ENCODE measurements around the gene GPSM3.
A peak's percentile ranks its signal among the peaks of the same experiment; 100 is the strongest.

Gene GPSM3

GRCh38 chr6:32177183-32177787, 15.2 kb downstream of the GPSM3 start:
- Histone ChIP-seq H3K4me3 (replicated peaks; ENCODE audit: insufficient read depth, low read length) (peak overlapping the region; percentile 42), H3K27ac (replicated peaks) (peak overlapping the region; percentile 86), H3K27me3 (ENCODE audit: insufficient read depth, poor library complexity, severe bottlenecking) (no peaks in the 10 kb centered on the region)
- no peak for DNase-seq (ENCODE audit: low read depth in 1 of 2, low spot score in 1 of 2)
- no peak for TF ChIP-seq GABPA (IDR thresholded peaks at IDR 0.05; ENCODE audit: low read depth)
- TF ChIP-seq SPI1 (IDR thresholded peaks at IDR 0.05; ENCODE audit: borderline replicate concordance, low read depth): no peak
- TF ChIP-seq REST (IDR thresholded peaks at IDR 0.05; ENCODE audit: insufficient replicate concordance, low read depth): no peak
- no peak for TF ChIP-seq CTCF (IDR thresholded peaks at IDR 0.05; ENCODE audit: insufficient read depth, low read length)
- TF ChIP-seq POLR2AphosphoS5 (IDR thresholded peaks at IDR 0.05; ENCODE audit: low read depth): no peak; the same call in 1 of the 2 replicates

GRCh38 chr6:32176476-32177182, 15.8 kb downstream of the GPSM3 start:
- no peaks in the 10 kb centered on the region for H3K27me3 ChIP-seq (ENCODE audit: insufficient read depth, poor library complexity, severe bottlenecking)
- no peak for DNase-seq (ENCODE audit: low read depth in 1 of 2, low spot score in 1 of 2)
- TF ChIP-seq POLR2AphosphoS5 (IDR thresholded peaks at IDR 0.05; ENCODE audit: low read depth) (no peak), CTCF (IDR thresholded peaks at IDR 0.05; ENCODE audit: insufficient read depth, low read length) (no peak), REST (IDR thresholded peaks at IDR 0.05; ENCODE audit: insufficient replicate concordance, low read depth) (no peak), GABPA (IDR thresholded peaks at IDR 0.05; ENCODE audit: low read depth) (no peak), SPI1 (IDR thresholded peaks at IDR 0.05; ENCODE audit: borderline replicate concordance, low read depth) (no peak)
- H3K4me3 ChIP-seq (replicated peaks; ENCODE audit: insufficient read depth, low read length): peak overlapping the region; percentile 92
- peak overlapping the region; percentile 86 for H3K27ac ChIP-seq (replicated peaks)

DNA sequence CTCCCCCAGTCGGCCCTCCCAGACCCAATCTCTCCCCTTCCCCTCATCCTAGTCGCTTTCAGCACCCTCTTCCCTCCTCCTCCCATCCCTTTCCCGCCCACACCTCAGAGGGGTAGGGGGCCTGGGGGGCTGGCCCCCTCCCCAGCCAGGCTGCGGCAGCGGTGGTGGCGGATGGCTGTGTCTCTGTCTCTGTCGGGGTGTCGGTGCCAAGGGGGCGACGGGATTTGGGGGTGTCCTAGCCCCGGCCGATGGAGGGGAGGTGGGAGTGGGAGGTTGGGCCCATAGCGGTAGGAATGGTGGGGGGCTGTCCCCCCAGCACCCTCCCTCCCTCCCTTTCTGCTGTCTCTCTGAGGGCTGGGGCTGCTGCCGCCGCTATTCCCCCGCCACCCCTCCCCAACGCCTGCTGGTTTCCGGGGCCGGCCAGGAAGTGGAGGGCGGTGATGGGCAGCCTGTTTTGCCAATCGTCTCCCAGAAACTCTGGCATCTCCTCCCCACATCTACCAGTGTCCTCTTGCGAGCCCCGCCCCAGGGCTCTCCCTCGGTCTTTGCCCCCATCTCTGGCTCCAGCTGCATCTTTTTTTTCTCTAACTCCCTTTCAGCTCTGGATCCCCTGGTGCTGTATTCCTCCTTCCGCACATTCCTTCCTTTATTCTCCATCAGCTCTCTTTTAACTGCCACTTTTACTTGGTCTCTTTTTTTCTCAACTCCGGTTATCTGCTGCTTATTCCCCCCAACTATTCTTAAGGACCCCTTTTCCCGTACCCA, 16.6 kb downstream of the GPSM3 start, which contains the start of gene AGPAT1:
AGPAT1 (minus strand) TSS at position 374 of the 765 bp plus-strand sequence. CDS start 4,588 bp downstream, outside the sequence.
- no peaks in the 10 kb centered on the region for H3K27me3 ChIP-seq (ENCODE audit: insufficient read depth, poor library complexity, severe bottlenecking)
- DNase-seq (ENCODE audit: low read depth in 1 of 2, low spot score in 1 of 2): peak in 1 of 2 experiments; percentile 98
- H3K4me3 ChIP-seq (replicated peaks; ENCODE audit: insufficient read depth, low read length): peak within 1 kb of the TSS; percentile 92
- H3K27ac ChIP-seq (replicated peaks): peak within 1 kb of the TSS; percentile 86
- peak; percentile 42; the same call in 1 of the 2 replicates for TF ChIP-seq SPI1 (IDR thresholded peaks at IDR 0.05; ENCODE audit: borderline replicate concordance, low read depth)
- TF ChIP-seq CTCF (IDR thresholded peaks at IDR 0.05; ENCODE audit: insufficient read depth, low read length): no peak
- no peak for TF ChIP-seq REST (IDR thresholded peaks at IDR 0.05; ENCODE audit: insufficient replicate concordance, low read depth)
- TF ChIP-seq GABPA (IDR thresholded peaks at IDR 0.05; ENCODE audit: low read depth): peak; percentile 89
- TF ChIP-seq POLR2AphosphoS5 (IDR thresholded peaks at IDR 0.05; ENCODE audit: low read depth): peak; percentile 50; the same call in 1 of the 2 replicates

Measured in HL-60 (cell line).